Tibial nerve (tissue), 4 donors: Measurements from ENCODE around the gene SLC25A27.

Source experiments
- CTCF ChIP-seq, 5 experiments: fragments of 200-600 bp in 3 of 5; fragments of 450-650 bp in 2 of 5; sonication (generic) in 3 of 5; IDR thresholded peaks; one replicate each; pipeline ENCODE4 v1.5.1; 2016 to 2019; ENCODE audit warnings: antibody characterized with exemption in 5 of 5, mild to moderate bottlenecking in 3 of 5, moderate library complexity in 2 of 5
- EP300 ChIP-seq, 2 donors: sonication (generic); formaldehyde crosslinking; IDR thresholded peaks; one replicate each; pipeline ENCODE4 v1.6.1; 2017; ENCODE audit warnings: antibody characterized with exemption in 2 of 2, mild to moderate bottlenecking in 1 of 2
- POLR2A ChIP-seq, 2 donors: fragments of 450-650 bp; IDR thresholded peaks; one replicate each; pipeline ENCODE4 v1.6.1; 2017; ENCODE audit warnings: antibody characterized with exemption in 2 of 2, mild to moderate bottlenecking in 2 of 2, moderate library complexity in 2 of 2

GRCh38 chr6:46626976-46627375, 25.8 kb upstream of the SLC25A27 start:
- TF ChIP-seq CTCF (IDR thresholded peaks at IDR 0.05) (no peak), POLR2A (IDR thresholded peaks at IDR 0.05) (no peak), EP300 (IDR thresholded peaks at IDR 0.05) (no peak)
